ENCODE measurements around the gene RASA1. TPM values are rescaled to one million over a fixed set of nuclear protein-coding genes. Genes with fewer than 3 reads are reported as not detected.

The RASA1 gene
- total and polyA plus RNA-seq, 4 donors: 8.3 to 54.0 (median 20.6) TPM

GRCh38 chr5:87367243-87367642 lies 99.6 kb downstream of the RASA1 start:
- 95 to 96% methylated on average over 2 of the region's 2 CpGs for WGBS, 2 donors
- no peak overlapping the region for H3K27ac ChIP-seq (ENCODE audit: low read depth in 1 of 2, low read length in 1 of 2)
- H3K9ac ChIP-seq (ENCODE audit: insufficient read depth in 1 of 2, low read length in 2 of 2): no peak overlapping the region
- no peak for ATAC-seq (ENCODE audit: insufficient read depth, low FRiP score)
- no peaks in the 10 kb centered on the region for H3K9me3 ChIP-seq (ENCODE audit: control insufficient read depth in 4 of 4, insufficient read depth in 3 of 4, low read length in 3 of 4)
- no peaks in the 10 kb centered on the region for H3K27me3 ChIP-seq (ENCODE audit: control insufficient read depth in 3 of 3, insufficient read depth in 3 of 3, low read length in 2 of 3)
- H3K36me3 ChIP-seq (ENCODE audit: control insufficient read depth in 4 of 4, insufficient read depth in 4 of 4, low read length in 4 of 4): peaks cover 2 to 22% (median 10%) of the 10 kb centered on the region in 4 donors
- no peak for TF ChIP-seq CTCF (IDR thresholded peaks at IDR 0.05; ENCODE audit: control extremely low read depth, extremely low read depth)
- DNase-seq: no peak
- no peak overlapping the region for H3K4me3 ChIP-seq
- peaks cover 0 to 2% (median 0%) of the 10 kb centered on the region in 5 donors for H3K4me1 ChIP-seq (ENCODE audit: control insufficient read depth in 5 of 5, insufficient read depth in 5 of 5, low read length in 5 of 5)

DNA sequence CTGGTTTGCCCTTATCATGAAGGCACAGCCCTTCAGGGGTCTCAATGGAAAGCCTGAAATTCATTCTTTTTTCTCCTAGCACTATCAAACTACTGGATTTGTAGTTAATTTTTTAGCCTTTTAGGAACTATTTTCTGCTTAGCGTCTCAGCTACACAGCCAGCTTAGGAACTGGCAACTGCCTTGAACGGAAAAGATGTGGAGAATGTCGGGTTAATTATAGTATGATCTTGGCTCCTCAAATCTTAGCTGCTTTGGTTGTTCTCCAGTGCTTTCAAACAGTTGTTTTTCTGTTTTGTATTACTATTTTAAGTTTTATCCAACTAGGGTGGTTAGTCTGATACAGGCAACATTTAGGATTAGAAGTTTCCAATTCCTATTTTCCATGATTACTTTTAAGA lies 100.9 kb downstream of the RASA1 start:
- Histone ChIP-seq H3K27ac (ENCODE audit: low read depth in 1 of 2, low read length in 1 of 2) (no peak overlapping the region), H3K36me3 (ENCODE audit: control insufficient read depth in 4 of 4, insufficient read depth in 4 of 4, low read length in 4 of 4) (peaks cover 3 to 23% (median 15%) of the 10 kb centered on the region in 4 donors), H3K9ac (ENCODE audit: insufficient read depth in 1 of 2, low read length in 2 of 2) (no peak overlapping the region), H3K27me3 (ENCODE audit: control insufficient read depth in 3 of 3, insufficient read depth in 3 of 3, low read length in 2 of 3) (no peaks in the 10 kb centered on the region), H3K4me1 (ENCODE audit: control insufficient read depth in 5 of 5, insufficient read depth in 5 of 5, low read length in 5 of 5) (peaks cover 0 to 2% (median 0%) of the 10 kb centered on the region in 5 donors), H3K9me3 (ENCODE audit: control insufficient read depth in 4 of 4, insufficient read depth in 3 of 4, low read length in 3 of 4) (no peaks in the 10 kb centered on the region), H3K4me3 (no peak overlapping the region)
- WGBS, 2 donors: 89 to 99% methylated on average over 3 of the region's 3 CpGs
- no peak for TF ChIP-seq CTCF (IDR thresholded peaks at IDR 0.05; ENCODE audit: control extremely low read depth, extremely low read depth)
- no peak for DNase-seq
- no peak for ATAC-seq (ENCODE audit: insufficient read depth, low FRiP score)

- no peaks in the 10 kb centered on the region for H3K9me3 ChIP-seq (ENCODE audit: control insufficient read depth in 4 of 4, insufficient read depth in 3 of 4, low read length in 3 of 4)
- no peak overlapping the region for H3K4me3 ChIP-seq
- TF ChIP-seq CTCF (IDR thresholded peaks at IDR 0.05; ENCODE audit: control extremely low read depth, extremely low read depth): no peak
- no peak for ATAC-seq (ENCODE audit: insufficient read depth, low FRiP score)
- no peaks in the 10 kb centered on the region for H3K27me3 ChIP-seq (ENCODE audit: control insufficient read depth in 3 of 3, insufficient read depth in 3 of 3, low read length in 2 of 3)
- H3K27ac ChIP-seq (ENCODE audit: low read depth in 1 of 2, low read length in 1 of 2): no peak overlapping the region
- peaks cover 0 to 2% (median 0%) of the 10 kb centered on the region in 5 donors for H3K4me1 ChIP-seq (ENCODE audit: control insufficient read depth in 5 of 5, insufficient read depth in 5 of 5, low read length in 5 of 5)
- DNase-seq: no peak
- peaks cover 3 to 21% (median 15%) of the 10 kb centered on the region in 4 donors for H3K36me3 ChIP-seq (ENCODE audit: control insufficient read depth in 4 of 4, insufficient read depth in 4 of 4, low read length in 4 of 4)
- no peak overlapping the region for H3K9ac ChIP-seq (ENCODE audit: insufficient read depth in 1 of 2, low read length in 2 of 2)
Observed at GRCh38 chr5:87369431-87369830, 101.7 kb downstream of the RASA1 start.

GRCh38 chr5:87372705-87373104 lies 105.0 kb downstream of the RASA1 start:
- ATAC-seq (ENCODE audit: insufficient read depth, low FRiP score) (no peak), DNase-seq (no peak)
- H3K4me3 ChIP-seq: no peak overlapping the region
- H3K27me3 ChIP-seq (ENCODE audit: control insufficient read depth in 3 of 3, insufficient read depth in 3 of 3, low read length in 2 of 3): no peaks in the 10 kb centered on the region
- no peak overlapping the region for H3K27ac ChIP-seq (ENCODE audit: low read depth in 1 of 2, low read length in 1 of 2)
- peaks cover 0 to 2% (median 0%) of the 10 kb centered on the region in 5 donors for H3K4me1 ChIP-seq (ENCODE audit: control insufficient read depth in 5 of 5, insufficient read depth in 5 of 5, low read length in 5 of 5)
- 87 to 90% methylated on average over 2 of the region's 2 CpGs for whole genome bisulfite sequencing, 2 donors
- no peak overlapping the region for H3K9ac ChIP-seq (ENCODE audit: insufficient read depth in 1 of 2, low read length in 2 of 2)
- TF ChIP-seq CTCF (IDR thresholded peaks at IDR 0.05; ENCODE audit: control extremely low read depth, extremely low read depth): no peak
- H3K9me3 ChIP-seq (ENCODE audit: control insufficient read depth in 4 of 4, insufficient read depth in 3 of 4, low read length in 3 of 4): no peaks in the 10 kb centered on the region
- H3K36me3 ChIP-seq (ENCODE audit: control insufficient read depth in 4 of 4, insufficient read depth in 4 of 4, low read length in 4 of 4): peaks cover 6 to 30% (median 21%) of the 10 kb centered on the region in 4 donors

Measured in lung (tissue), 12 donors.